B cell (primary cell): ENCODE measurements around the gene C5orf15. TPM values are rescaled to one million over a fixed set of nuclear protein-coding genes. Genes with fewer than 3 reads are reported as not detected.

Experiments used
- ATAC-seq: fragments of 200-7000 bp; cut with Tn5 transposase; one replicate; pipeline ENCODE4 v1.10.0; 2021; ENCODE audit warnings: low read depth, mild to moderate bottlenecking, moderate number of reproducible peaks, moderate library complexity
- CTCF ChIA-PET: fragments of 350-600 bp; sonication (Branson Sonifier 250); formaldehyde crosslinking; loops from one replicate; lab custom pipeline; 2021; ENCODE audit warnings: antibody characterized with exemption, inconsistent platforms; lab: Charles Lee
- POLR2A ChIA-PET: fragments of 350-600 bp; sonication (Branson Sonifier 250); formaldehyde crosslinking; loops from one replicate; lab custom pipeline; 2021; ENCODE audit warnings: antibody characterized with exemption; lab: Charles Lee
- DNase-seq: peaks from one replicate; pipeline ENCODE4 v3.0.0; 2013
- H2AFZ ChIP-seq: 2 replicates; pipeline ENCODE4 v1.6.1; 2012; ENCODE audit warnings: mild to moderate bottlenecking, low read depth, low read length; ENCODE audit not compliant: insufficient read depth, poor library complexity, severe bottlenecking
- H3K27ac ChIP-seq, 2 donors: 1 replicate in 1 of 2; 2 replicates in 1 of 2; pipeline ENCODE4 v1.5.1; 2012 to 2013; ENCODE audit warnings: low read length in 2 of 2, mild to moderate bottlenecking in 2 of 2, moderate library complexity in 1 of 2
- H3K27me3 ChIP-seq, 4 experiments: fragments of 200-600 bp in 1 of 4; sonication (generic) in 1 of 4; replicated peaks in 1 of 4; 1 replicate in 2 of 4; 2 replicates in 2 of 4; pipeline versions ENCODE4 v1.6.1 to v1.7.0; 2013 to 2016; ENCODE audit warnings: low read length in 3 of 4, mild to moderate bottlenecking in 2 of 4, mixed read lengths in 1 of 4, moderate library complexity in 1 of 4; ENCODE audit not compliant: insufficient read depth in 4 of 4, control insufficient read depth in 3 of 4; ENCODE audit errors: control extremely low read depth in 1 of 4
- H3K36me3 ChIP-seq, 2 experiments: replicated peaks in 1 of 2; 1 replicate in 1 of 2; 2 replicates in 1 of 2; pipeline versions ENCODE4 v1.6.1 to v1.7.1; 2013; ENCODE audit warnings: low read length in 1 of 2; ENCODE audit not compliant: insufficient read depth in 2 of 2, control insufficient read depth in 1 of 2; ENCODE audit errors: control extremely low read depth in 1 of 2, extremely low read depth in 1 of 2
- H3K4me1 ChIP-seq, 2 donors: fragments of 200-600 bp in 1 of 2; sonication (generic) in 1 of 2; 1 replicate in 1 of 2; 2 replicates in 1 of 2; pipeline versions ENCODE4 v1.5.1 to v1.6.1; 2013 to 2017; ENCODE audit warnings: low read length in 2 of 2; ENCODE audit not compliant: control insufficient read depth in 2 of 2, insufficient read depth in 2 of 2
- H3K4me2 ChIP-seq: replicated peaks from 2 replicates; pipeline ENCODE3; 2012; ENCODE audit warnings: mild to moderate bottlenecking, low read depth, low read length; ENCODE audit not compliant: poor library complexity, severe bottlenecking
- H3K4me3 ChIP-seq, 5 experiments: fragments of 200-600 bp in 1 of 5; sonication (generic) in 1 of 5; 1 replicate in 3 of 5; 2 replicates in 2 of 5; pipeline versions ENCODE4 v1.5.1 to v1.7.0; 2011 to 2016; ENCODE audit warnings: low read length in 4 of 5, mild to moderate bottlenecking in 4 of 5, low read depth in 2 of 5, control low read depth in 1 of 5, moderate library complexity in 1 of 5; ENCODE audit not compliant: insufficient read depth in 1 of 5; ENCODE audit errors: control extremely low read depth in 1 of 5, extremely low read depth in 1 of 5
- H3K79me2 ChIP-seq: fragments of 200-600 bp; sonication (generic); one replicate; pipeline ENCODE4 v1.6.0; 2016; ENCODE audit warnings: low read length; ENCODE audit not compliant: control insufficient read depth, insufficient read depth
- H3K9ac ChIP-seq: fragments of 200-600 bp; sonication (generic); 2 replicates; pipeline ENCODE4 v1.6.1; 2017; ENCODE audit warnings: mild to moderate bottlenecking, low read length, moderate library complexity
- H3K9me3 ChIP-seq, 3 donors: one replicate each; pipeline versions ENCODE4 v1.6.1 to v1.7.1; 2013; ENCODE audit warnings: low read length in 2 of 3; ENCODE audit not compliant: control insufficient read depth in 2 of 3, insufficient read depth in 1 of 3; ENCODE audit errors: control extremely low read depth in 1 of 3
- H4K20me1 ChIP-seq: 2 replicates; pipeline ENCODE4 v1.6.0; 2012; ENCODE audit warnings: mild to moderate bottlenecking, low read length; ENCODE audit not compliant: insufficient read depth, control insufficient read depth, poor library complexity, severe bottlenecking
- H3K27ac Mint-ChIP-seq: one replicate; pipeline ENCODE4 v1.8.0; 2021; ENCODE audit warnings: mixed read lengths
- H3K27me3 Mint-ChIP-seq: one replicate; pipeline ENCODE4 v1.8.0; 2021; ENCODE audit warnings: mixed read lengths
- H3K4me1 Mint-ChIP-seq: one replicate; pipeline ENCODE4 v1.8.0; 2021; ENCODE audit warnings: mixed read lengths
- H3K4me3 Mint-ChIP-seq: one replicate; pipeline ENCODE4 v1.8.0; 2021; ENCODE audit warnings: mixed read lengths
- H3K9me3 Mint-ChIP-seq: one replicate; pipeline ENCODE4 v1.8.0; 2022; ENCODE audit warnings: mixed read lengths; ENCODE audit not compliant: insufficient read depth
- EZH2 ChIP-seq: IDR thresholded peaks from 2 replicates; pipeline ENCODE4 v1.6.1; 2012; ENCODE audit warnings: borderline replicate concordance, low read depth, mild to moderate bottlenecking, moderate library complexity, low read length; ENCODE audit not compliant: insufficient read depth, poor library complexity, severe bottlenecking
- WGBS: methylation state at CpG from one replicate; pipeline ENCODE4 v1.1.5; 2013; ENCODE audit warnings: missing lambda C conversion rate; ENCODE audit not compliant: insufficient coverage; 5-methylcytosine and 5-hydroxymethylcytosine counted together
- intact Hi-C: fragments of 100-400 bp; cut with micrococcal nuclease; formaldehyde crosslinking; loops from one replicate; pipeline ENCODE4 v1.10.0; 2022
- polyA plus RNA-seq: library from polyadenylated mRNA; depleted of rRNA; stranded (reverse); fragments of >200 nt; gene quantifications from 2 replicates; pipeline ENCODE4 v1.2.3, GENCODE V29; 2012
- total RNA-seq, 2 donors: library from RNA; stranded (reverse); fragments of 120-200 nt in 1 of 2; gene quantifications; 1 replicate in 1 of 2; 2 replicates in 1 of 2; pipeline versions ENCODE4 v1.2.3 to v1.2.4, GENCODE V29; 2013 to 2022
- TF ChIP-seq, protein P1 (sequence below): fragments of 200-600 bp; IDR thresholded peaks from one replicate; pipeline ENCODE4 v1.8.0; 2022; ENCODE audit warnings: antibody characterized with exemption, mild to moderate bottlenecking

Gene C5orf15
- total and polyA plus RNA-seq, 2 donors (not counting 1 experiment from before 2014, with no cell fraction given), result 22.7 to 28.2 TPM

- CTCF ChIA-PET, result interaction anchor here (0.7 to 3.8 kb wide), 6 partner anchors 11 to 557 kb away, joined by 3 to 34 read pairs (median 10); no protein-coding TSS in a partner anchor
- H4K20me1 ChIP-seq, result no peaks in the 10 kb centered on the region
- no peaks in the 10 kb centered on the region for H3K9me3 ChIP-seq
- peaks cover 3 to 32% of the 10 kb centered on the region in 2 experiments for H3K36me3 ChIP-seq
- TF ChIP-seq EZH2, result no peak
- TF ChIP-seq, protein P1, sequence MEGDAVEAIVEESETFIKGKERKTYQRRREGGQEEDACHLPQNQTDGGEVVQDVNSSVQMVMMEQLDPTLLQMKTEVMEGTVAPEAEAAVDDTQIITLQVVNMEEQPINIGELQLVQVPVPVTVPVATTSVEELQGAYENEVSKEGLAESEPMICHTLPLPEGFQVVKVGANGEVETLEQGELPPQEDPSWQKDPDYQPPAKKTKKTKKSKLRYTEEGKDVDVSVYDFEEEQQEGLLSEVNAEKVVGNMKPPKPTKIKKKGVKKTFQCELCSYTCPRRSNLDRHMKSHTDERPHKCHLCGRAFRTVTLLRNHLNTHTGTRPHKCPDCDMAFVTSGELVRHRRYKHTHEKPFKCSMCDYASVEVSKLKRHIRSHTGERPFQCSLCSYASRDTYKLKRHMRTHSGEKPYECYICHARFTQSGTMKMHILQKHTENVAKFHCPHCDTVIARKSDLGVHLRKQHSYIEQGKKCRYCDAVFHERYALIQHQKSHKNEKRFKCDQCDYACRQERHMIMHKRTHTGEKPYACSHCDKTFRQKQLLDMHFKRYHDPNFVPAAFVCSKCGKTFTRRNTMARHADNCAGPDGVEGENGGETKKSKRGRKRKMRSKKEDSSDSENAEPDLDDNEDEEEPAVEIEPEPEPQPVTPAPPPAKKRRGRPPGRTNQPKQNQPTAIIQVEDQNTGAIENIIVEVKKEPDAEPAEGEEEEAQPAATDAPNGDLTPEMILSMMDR, result no peak
- Mint-ChIP-seq H3K27ac (no peak overlapping the region), H3K4me3 (no peak overlapping the region), H3K4me1 (peaks cover 25% of the 10 kb centered on the region), H3K9me3 (no peaks in the 10 kb centered on the region), H3K27me3 (no peaks in the 10 kb centered on the region)
- no peak overlapping the region for H3K4me3 ChIP-seq
- H3K27ac ChIP-seq, result no peak overlapping the region
- no peaks in the 10 kb centered on the region for H3K27me3 ChIP-seq
- no peak overlapping the region for H3K4me2 ChIP-seq
- peaks cover 21 to 33% of the 10 kb centered on the region in 2 donors for H3K4me1 ChIP-seq
- ATAC-seq (no peak), DNase-seq (no peak)
- H3K9ac ChIP-seq, result no peak overlapping the region
- WGBS, result 71% methylated on average over 1 of the region's 1 CpG
- intact Hi-C loops, result no loop called here
- POLR2A ChIA-PET, result no interaction called here
- H3K79me2 ChIP-seq, result peaks cover 23% of the 10 kb centered on the region
- no peak overlapping the region for H2AFZ ChIP-seq
These were observed 13.3 kb upstream of the C5orf15 start for GRCh38 chr5:133981714-133982113.

DNA sequence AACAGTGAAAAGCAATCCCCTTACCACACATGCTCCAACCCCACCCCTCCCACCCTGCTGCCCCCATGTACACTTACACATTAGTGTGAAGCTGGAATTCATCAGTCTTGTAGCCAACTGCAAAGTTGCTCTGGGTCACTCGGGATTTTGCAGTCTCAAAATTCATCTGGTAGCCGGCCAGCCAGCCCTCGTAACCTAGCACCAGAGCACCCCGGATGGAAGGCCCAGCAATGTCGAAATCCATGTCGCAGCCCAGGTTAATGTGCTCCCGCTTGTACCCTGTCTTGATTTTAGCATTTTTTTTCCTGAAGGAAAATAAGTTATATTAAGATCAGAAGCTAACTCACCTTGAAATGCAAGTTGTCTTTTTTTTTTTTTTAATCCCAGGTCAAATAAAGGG is 12.2 kb upstream of the C5orf15 start:
- intact Hi-C loops, result loop anchor here (1.0 kb wide), 1 partner anchor 74 kb away; no protein-coding TSS in a partner anchor
- POLR2A ChIA-PET, result interaction anchor here (0.5 kb wide), 1 partner anchor 175 kb away, joined by 4 read pairs; no protein-coding TSS in a partner anchor
- H3K9me3 Mint-ChIP-seq, result no peaks in the 10 kb centered on the region

More for the DNA sequence above, 12.2 kb upstream of the C5orf15 start:
- H3K27ac ChIP-seq, result no peak overlapping the region
- peaks cover 3 to 28% of the 10 kb centered on the region in 2 experiments for H3K36me3 ChIP-seq
- H3K4me2 ChIP-seq, result no peak overlapping the region
- no peaks in the 10 kb centered on the region for H3K27me3 Mint-ChIP-seq
- H3K9me3 ChIP-seq, result no peaks in the 10 kb centered on the region
- TF ChIP-seq, protein P1, result no peak
- no peak for TF ChIP-seq EZH2
- no peak overlapping the region for H2AFZ ChIP-seq
- peaks cover 17 to 27% of the 10 kb centered on the region in 2 donors for H3K4me1 ChIP-seq
- 97% methylated on average over 3 of the region's 7 CpGs for WGBS
- H3K79me2 ChIP-seq, result peaks cover 13% of the 10 kb centered on the region
- no peak for DNase-seq
- no peak overlapping the region for H3K27ac Mint-ChIP-seq
- no peaks in the 10 kb centered on the region for H4K20me1 ChIP-seq
- H3K9ac ChIP-seq, result no peak overlapping the region
- H3K4me3 Mint-ChIP-seq, result no peak overlapping the region
- no peak for ATAC-seq
- H3K27me3 ChIP-seq, result no peaks in the 10 kb centered on the region
- H3K4me1 Mint-ChIP-seq, result peaks cover 19% of the 10 kb centered on the region
- CTCF ChIA-PET, result interaction anchor here (0.7 to 3.8 kb wide), 22 partner anchors 10 to 877 kb away, joined by 3 to 38 read pairs (median 5); partner anchors contain the start of gene VDAC1
- H3K4me3 ChIP-seq, result no peak overlapping the region
